ENCODE data around the gene SLC1A2. TPM values are rescaled to one million over a fixed set of nuclear protein-coding genes. Genes with fewer than 3 reads are reported as not detected.

SLC1A2 gene
- total RNA-seq, 1 experiment from 2014 or later: 0.50 TPM

DNA sequence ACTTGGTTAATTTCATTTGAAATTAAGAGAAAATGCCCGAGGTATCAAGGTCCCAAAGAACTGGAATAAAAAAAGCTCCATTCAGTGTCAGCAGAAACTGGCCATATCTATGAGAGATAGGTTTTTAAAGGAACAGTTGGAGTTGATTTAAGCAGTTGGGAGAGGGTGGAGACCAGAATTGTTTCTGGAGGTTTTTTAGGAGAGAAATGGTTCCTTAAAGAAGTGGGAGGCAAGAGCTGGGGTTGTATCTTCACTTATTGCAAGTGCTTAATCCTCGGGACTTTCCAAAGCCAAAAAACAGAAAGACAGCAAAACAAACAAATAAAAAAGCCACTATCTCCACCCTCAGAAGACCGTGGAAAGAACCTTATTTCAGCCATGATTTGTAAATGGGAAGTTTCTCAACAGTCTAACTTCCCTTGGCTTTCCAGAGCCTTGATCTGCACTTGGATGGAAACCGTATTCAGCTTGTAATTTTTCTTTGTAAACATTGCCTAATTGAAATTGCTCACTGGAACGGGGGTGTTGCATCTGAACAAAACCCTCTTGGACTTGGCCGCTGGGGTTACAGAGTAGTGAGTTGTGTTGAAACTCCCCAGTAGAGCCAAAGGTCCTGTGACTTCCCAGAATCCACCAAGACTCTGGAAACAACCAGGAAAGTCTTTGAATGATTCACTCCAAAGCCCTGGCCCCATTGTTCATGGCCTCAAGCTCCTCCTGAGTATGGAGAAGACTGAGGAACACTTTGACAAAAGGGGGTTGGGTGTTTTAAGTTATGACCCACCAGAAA is 115.6 kb downstream of the SLC1A2 start:
- Histone ChIP-seq H3K23ac (ENCODE audit: insufficient read length, low read depth, low read length) (no peak overlapping the region), H4K8ac (replicated peaks; ENCODE audit: insufficient read length, low read depth, low read length) (no peak overlapping the region), H3K4me1 (ENCODE audit: insufficient read depth, low read length) (no peaks in the 10 kb centered on the region), H2BK20ac (ENCODE audit: low read depth, low read length, poor library complexity, severe bottlenecking) (no peak overlapping the region), H4K91ac (ENCODE audit: insufficient read length, low read depth, low read length) (no peak overlapping the region), H2BK120ac (ENCODE audit: low read depth, low read length, poor library complexity, severe bottlenecking) (no peak overlapping the region), H2BK15ac (ENCODE audit: low read depth, low read length) (no peak overlapping the region), H3T11ph (ENCODE audit: low read length) (no peak overlapping the region), H3K27ac (ENCODE audit: insufficient read length, low read depth, low read length) (no peak overlapping the region), H4K5ac (ENCODE audit: insufficient read length, low read depth, low read length) (no peak overlapping the region), H3K18ac (ENCODE audit: insufficient read length, low read depth, low read length) (no peak overlapping the region), H3K56ac (ENCODE audit: insufficient read length, low read depth, low read length) (no peak overlapping the region), H3K14ac (ENCODE audit: insufficient read depth, low read length) (no peak overlapping the region), H3K79me2 (ENCODE audit: insufficient read depth, low read length) (no peaks in the 10 kb centered on the region), H2AFZ (ENCODE audit: low read length) (no peak overlapping the region), H3K4ac (ENCODE audit: low read depth, low read length) (no peak overlapping the region), H3K9me3 (ENCODE audit: control insufficient read depth, low read depth, low read length) (no peaks in the 10 kb centered on the region), H3K4me2 (ENCODE audit: insufficient read depth, insufficient read length, low read length) (no peak overlapping the region), H2BK12ac (ENCODE audit: insufficient read length, low read depth, low read length) (no peak overlapping the region), H4K20me1 (ENCODE audit: control insufficient read depth, insufficient read depth, insufficient read length) (no peaks in the 10 kb centered on the region), H3K23me2 (ENCODE audit: insufficient read length, low read depth, low read length, poor library complexity, severe bottlenecking) (no peaks in the 10 kb centered on the region), H3K27me3 (ENCODE audit: insufficient read depth, low read length) (no peaks in the 10 kb centered on the region), H2BK5ac (ENCODE audit: insufficient read length, low read length) (no peak overlapping the region), H3K79me1 (ENCODE audit: insufficient read depth, low read depth, low read length, poor library complexity, severe bottlenecking) (no peaks in the 10 kb centered on the region), H2AK5ac (ENCODE audit: insufficient read length, low read length) (no peak overlapping the region), H3K9ac (ENCODE audit: extremely low read depth, insufficient read length, low read length) (no peak overlapping the region)
- WGBS (ENCODE audit: extremely low coverage, insufficient read length, low lambda C conversion rate): no CpG with 5 or more reads among the region's 6 CpGs
- Mint-ChIP-seq H3K27ac (no peak overlapping the region; a peak in 1 of 7 replicates), H3K36me3 (ENCODE audit: insufficient read depth in 1 of 3, low read depth in 3 of 3) (no peaks in the 10 kb centered on the region), H3K27me3 (ENCODE audit: low read depth) (no peaks in the 10 kb centered on the region; the same call in 1 of the 2 replicates), H3K4me3 (no peak overlapping the region), H3K9me3 (no peaks in the 10 kb centered on the region), H3K4me1 (peaks cover 5 to 8% of the 10 kb centered on the region in 2 experiments)
- DNase-seq: no peak
- TF ChIP-seq, protein P1, sequence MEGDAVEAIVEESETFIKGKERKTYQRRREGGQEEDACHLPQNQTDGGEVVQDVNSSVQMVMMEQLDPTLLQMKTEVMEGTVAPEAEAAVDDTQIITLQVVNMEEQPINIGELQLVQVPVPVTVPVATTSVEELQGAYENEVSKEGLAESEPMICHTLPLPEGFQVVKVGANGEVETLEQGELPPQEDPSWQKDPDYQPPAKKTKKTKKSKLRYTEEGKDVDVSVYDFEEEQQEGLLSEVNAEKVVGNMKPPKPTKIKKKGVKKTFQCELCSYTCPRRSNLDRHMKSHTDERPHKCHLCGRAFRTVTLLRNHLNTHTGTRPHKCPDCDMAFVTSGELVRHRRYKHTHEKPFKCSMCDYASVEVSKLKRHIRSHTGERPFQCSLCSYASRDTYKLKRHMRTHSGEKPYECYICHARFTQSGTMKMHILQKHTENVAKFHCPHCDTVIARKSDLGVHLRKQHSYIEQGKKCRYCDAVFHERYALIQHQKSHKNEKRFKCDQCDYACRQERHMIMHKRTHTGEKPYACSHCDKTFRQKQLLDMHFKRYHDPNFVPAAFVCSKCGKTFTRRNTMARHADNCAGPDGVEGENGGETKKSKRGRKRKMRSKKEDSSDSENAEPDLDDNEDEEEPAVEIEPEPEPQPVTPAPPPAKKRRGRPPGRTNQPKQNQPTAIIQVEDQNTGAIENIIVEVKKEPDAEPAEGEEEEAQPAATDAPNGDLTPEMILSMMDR (conservative IDR thresholded peaks at IDR 0.05): no peak

Data from H9 (cell line).